ENCODE measurements around the gene LMBR1.
"Not testable (repeated sequence)": the region's sequence is repeated elsewhere in the genome, so short reads cannot be mapped to it uniquely, and the experiment has no call there.

LMBR1 gene

DNA sequence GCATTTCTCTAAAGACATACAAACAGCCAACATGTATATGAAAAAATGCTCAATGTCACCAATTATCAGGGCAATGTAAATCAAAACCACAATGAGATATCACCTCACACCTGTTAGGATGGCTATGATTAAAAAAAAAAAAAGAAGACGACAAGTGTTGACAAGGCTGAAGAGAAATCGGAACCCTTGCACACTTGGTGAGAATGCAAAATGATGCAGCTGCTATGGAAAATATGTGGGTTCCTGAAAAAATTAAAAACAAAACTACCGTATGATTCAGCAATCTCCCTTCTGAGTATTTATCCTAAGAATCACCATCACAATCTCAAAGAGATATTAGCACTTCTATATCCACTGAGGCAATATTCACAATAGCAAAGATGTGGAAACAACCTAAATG is 11.3 kb downstream of the LMBR1 start:
- no peak for DNase-seq (ENCODE audit: low read depth)
- H3K4me3 ChIP-seq (ENCODE audit: low read depth, low read length) = no peak overlapping the region
- TF ChIP-seq, protein P1, sequence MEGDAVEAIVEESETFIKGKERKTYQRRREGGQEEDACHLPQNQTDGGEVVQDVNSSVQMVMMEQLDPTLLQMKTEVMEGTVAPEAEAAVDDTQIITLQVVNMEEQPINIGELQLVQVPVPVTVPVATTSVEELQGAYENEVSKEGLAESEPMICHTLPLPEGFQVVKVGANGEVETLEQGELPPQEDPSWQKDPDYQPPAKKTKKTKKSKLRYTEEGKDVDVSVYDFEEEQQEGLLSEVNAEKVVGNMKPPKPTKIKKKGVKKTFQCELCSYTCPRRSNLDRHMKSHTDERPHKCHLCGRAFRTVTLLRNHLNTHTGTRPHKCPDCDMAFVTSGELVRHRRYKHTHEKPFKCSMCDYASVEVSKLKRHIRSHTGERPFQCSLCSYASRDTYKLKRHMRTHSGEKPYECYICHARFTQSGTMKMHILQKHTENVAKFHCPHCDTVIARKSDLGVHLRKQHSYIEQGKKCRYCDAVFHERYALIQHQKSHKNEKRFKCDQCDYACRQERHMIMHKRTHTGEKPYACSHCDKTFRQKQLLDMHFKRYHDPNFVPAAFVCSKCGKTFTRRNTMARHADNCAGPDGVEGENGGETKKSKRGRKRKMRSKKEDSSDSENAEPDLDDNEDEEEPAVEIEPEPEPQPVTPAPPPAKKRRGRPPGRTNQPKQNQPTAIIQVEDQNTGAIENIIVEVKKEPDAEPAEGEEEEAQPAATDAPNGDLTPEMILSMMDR (IDR thresholded peaks at IDR 0.05; ENCODE audit: insufficient read depth, low read depth, low read length, missing control alignments) = no peak

DNA sequence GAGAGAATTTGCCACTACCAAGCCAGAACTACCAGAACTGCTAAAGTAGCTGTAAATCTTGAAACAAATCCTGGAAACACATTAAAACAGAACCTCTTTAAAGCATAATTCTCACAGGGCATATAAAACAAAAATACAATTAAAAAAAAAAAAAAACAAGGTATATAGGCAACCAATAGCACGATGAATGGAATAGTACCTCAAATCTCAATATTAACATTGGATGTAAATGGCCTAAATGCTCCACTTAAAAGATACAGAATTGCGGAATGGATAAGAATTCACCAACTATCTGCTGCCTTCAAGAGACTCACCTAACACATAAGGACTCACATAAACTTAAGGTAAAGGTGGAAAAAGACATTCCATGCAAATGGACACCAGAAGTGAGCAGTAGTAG is 17.2 kb downstream of the LMBR1 start:
- TF ChIP-seq, protein P1 (IDR thresholded peaks at IDR 0.05; ENCODE audit: insufficient read depth, low read depth, low read length, missing control alignments) = no peak
- DNase-seq (ENCODE audit: low read depth) = no peak
- no peak overlapping the region for H3K4me3 ChIP-seq (ENCODE audit: low read depth, low read length)

DNA sequence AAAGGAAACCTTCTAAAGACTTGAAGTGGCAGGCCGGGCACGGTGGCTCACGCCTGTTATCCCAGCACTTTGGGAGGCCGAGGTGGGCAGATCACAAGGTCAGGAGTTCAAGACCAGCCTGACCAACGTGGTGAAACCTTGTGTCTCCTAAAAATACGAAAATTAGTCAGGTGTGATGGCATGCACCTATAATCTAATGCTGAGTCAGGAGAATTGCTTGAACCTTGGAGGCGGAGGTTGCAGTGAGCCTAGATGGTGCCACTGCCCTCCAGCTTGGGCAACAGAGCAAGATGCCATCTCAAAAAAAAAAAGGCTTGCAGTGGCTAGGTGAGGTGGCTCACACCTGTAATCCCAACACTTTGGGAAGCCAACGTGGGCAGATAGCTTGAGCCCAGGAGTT is 24.6 kb downstream of the LMBR1 start:
- H3K4me3 ChIP-seq (ENCODE audit: low read depth, low read length); DNase-seq (ENCODE audit: low read depth): not testable (repeated sequence)

DNA sequence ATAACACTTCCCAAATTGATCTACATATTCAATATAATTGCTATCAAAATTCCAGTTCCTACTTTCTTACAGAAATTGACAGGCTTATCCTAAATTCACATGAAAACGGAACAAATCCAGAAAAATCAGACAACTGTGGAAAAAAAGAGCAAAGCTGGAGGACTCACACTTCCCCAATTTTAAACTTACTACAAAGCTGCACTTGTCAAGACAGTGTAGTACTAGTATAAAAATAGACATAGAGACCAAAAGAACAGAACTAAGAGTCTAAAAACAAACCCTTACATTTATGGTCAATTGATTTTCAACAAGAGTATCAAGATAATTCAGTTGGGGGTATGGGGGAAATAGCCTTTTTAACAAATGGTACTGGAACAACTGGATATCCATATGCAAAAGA is 27.5 kb downstream of the LMBR1 start:
- TF ChIP-seq, protein P1 (IDR thresholded peaks at IDR 0.05; ENCODE audit: insufficient read depth, low read depth, low read length, missing control alignments) = no peak
- no peak for DNase-seq (ENCODE audit: low read depth)
- no peak overlapping the region for H3K4me3 ChIP-seq (ENCODE audit: low read depth, low read length)

DNA sequence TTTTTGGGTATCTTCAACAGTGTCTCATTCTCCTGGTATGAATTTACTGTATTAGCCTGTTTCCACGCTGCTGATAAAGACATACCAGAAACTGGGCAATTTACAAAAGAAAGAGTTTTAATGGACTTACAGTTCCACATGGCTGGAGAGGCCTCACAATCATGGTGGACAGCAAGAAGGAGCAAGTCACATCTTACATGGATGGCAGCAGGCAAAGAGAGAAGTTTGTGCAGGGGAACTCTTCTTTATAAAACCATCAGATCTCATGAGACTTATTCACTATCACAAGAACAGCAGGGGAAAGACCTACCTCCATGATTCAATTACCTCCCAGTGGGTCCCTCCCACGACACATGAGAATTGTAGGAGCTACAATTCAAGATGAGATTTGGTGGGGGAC is 31.0 kb downstream of the LMBR1 start:
- not testable (repeated sequence) for DNase-seq (ENCODE audit: low read depth); H3K4me3 ChIP-seq (ENCODE audit: low read depth, low read length)

DNA sequence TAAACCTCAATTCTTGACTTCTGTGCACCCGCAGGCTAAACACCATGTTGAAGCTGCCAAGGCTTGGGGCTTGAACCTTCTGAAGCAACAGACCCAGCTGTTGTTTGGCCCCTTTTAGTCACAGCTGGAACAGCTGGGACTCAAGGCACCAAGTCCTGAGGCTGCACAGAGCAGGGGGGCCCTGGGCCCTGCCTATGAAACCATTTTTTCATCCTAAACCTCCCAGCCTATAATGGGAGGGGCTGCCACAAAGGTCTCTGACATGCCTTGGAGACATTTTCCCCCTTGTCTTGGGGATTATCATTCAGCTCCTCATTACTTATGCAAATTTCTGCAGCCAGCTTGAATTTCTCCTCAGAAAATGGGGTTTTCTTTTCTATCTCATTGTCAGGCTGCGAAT is 31.8 kb downstream of the LMBR1 start:
- TF ChIP-seq, protein P1 (IDR thresholded peaks at IDR 0.05; ENCODE audit: insufficient read depth, low read depth, low read length, missing control alignments) = no peak

DNA sequence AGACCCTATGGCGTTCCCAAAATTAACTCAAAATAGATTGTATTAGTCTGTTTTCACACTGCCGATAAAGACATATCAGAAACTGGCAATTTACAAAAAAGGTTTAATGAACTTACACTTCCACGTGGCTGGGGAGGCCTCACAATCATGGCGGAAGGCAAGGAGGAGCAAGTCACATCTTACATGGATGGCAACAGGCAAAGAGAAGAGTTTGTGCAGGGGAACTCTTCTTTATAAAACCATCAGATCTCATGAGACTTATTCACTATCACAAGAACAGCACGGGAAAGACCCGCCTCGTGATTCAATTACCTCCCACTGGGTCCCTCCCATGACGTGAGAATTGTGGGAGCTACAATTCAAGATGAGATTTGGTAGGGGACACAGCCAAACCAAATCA is 32.9 kb downstream of the LMBR1 start:
- DNase-seq (ENCODE audit: low read depth); H3K4me3 ChIP-seq (ENCODE audit: low read depth, low read length): not testable (repeated sequence)

More for the DNA sequence above, 31.8 kb downstream of the LMBR1 start:
- H3K4me3 ChIP-seq (ENCODE audit: low read depth, low read length) = no peak overlapping the region
- no peak for DNase-seq (ENCODE audit: low read depth)

DNA sequence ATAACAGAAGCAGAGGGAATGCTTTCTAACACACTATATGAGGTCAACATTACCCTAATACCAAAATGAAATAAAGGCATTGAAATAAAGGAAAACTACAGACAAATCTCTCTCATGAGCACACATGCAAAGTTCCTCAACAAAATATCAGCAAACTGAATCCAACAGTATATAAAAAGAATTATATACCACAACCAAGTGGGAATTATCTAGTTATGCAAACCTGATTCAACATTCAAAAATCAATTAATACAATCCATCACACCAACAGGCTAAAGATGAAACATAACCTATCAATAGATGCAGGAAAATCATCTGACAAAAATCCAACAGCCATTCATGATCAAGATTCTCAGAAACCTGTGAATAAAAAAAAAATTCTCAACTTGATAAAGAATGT is 34.5 kb downstream of the LMBR1 start:
- TF ChIP-seq, protein P1 (IDR thresholded peaks at IDR 0.05; ENCODE audit: insufficient read depth, low read depth, low read length, missing control alignments) = no peak
- no peak for DNase-seq (ENCODE audit: low read depth)
- no peak overlapping the region for H3K4me3 ChIP-seq (ENCODE audit: low read depth, low read length)

DNA sequence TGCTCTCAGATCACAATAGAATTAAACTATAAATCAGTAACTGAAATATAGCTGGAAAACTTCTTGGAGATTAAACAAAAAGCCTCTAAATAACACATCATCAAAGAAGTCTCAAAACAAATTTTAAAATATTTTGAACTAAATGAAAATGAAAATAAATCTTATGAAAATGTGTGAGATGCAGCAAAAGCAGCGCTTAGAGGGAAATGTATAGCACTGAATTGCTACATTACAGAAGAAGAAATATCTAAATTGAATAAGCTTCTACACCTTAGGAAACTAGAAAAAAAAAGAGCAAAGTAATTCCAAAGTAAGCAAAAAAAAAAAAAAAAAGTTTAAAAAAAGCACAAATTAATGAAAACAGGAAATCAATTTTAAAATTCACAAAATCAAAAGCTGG is 35.2 kb downstream of the LMBR1 start:
- no peak for DNase-seq (ENCODE audit: low read depth)
- TF ChIP-seq, protein P1 (IDR thresholded peaks at IDR 0.05; ENCODE audit: insufficient read depth, low read depth, low read length, missing control alignments) = no peak
- no peak overlapping the region for H3K4me3 ChIP-seq (ENCODE audit: low read depth, low read length)

Measured in GM12865 (cell line).